Testis (tissue), 3 donors: ENCODE results near the gene C5orf47. TPM values are rescaled to one million over a fixed set of nuclear protein-coding genes. Genes with fewer than 3 reads are reported as not detected.

Source experiments
- DNase-seq: peaks from one replicate; pipeline ENCODE4 v3.0.0-alpha.2; 2019
- H3K27ac ChIP-seq, 2 donors: fragments of 200-600 bp; sonication (generic); one replicate each; pipeline ENCODE4 v1.5.1; 2019
- H3K27me3 ChIP-seq: fragments of 200-600 bp; sonication (generic); one replicate; pipeline ENCODE4 v1.5.1; 2019
- H3K36me3 ChIP-seq: fragments of 200-600 bp; sonication (generic); one replicate; pipeline ENCODE4 v1.5.1; 2017; ENCODE audit warnings: low read depth; ENCODE audit errors: missing control alignments
- H3K4me1 ChIP-seq: fragments of 200-600 bp; sonication (generic); one replicate; pipeline ENCODE4 v1.5.1; 2019
- H3K4me3 ChIP-seq, 2 donors: fragments of 200-600 bp; sonication (generic); one replicate each; pipeline ENCODE4 v1.5.1; 2017 to 2019
- H3K9me3 ChIP-seq: fragments of 200-600 bp; sonication (generic); one replicate; pipeline ENCODE4 v1.5.1; 2017
- POLR2A ChIP-seq: fragments of 450-650 bp; IDR thresholded peaks from one replicate; pipeline ENCODE4 v1.6.1; 2017; ENCODE audit warnings: antibody characterized with exemption, mild to moderate bottlenecking, moderate library complexity
- WGBS, 2 donors: methylation state at CpG; one replicate each; pipeline ENCODE4 v1.1.5; 2018; 5-methylcytosine and 5-hydroxymethylcytosine counted together
- intact Hi-C: fragments of 100-400 bp; cut with DNase I; formaldehyde crosslinking; loops from one replicate; pipeline ENCODE4 v1.15.1; 2023; ENCODE audit warnings: low total_unique reads
- polyA plus RNA-seq: library from polyadenylated mRNA; stranded (reverse); fragments of 350-450 nt; fragmentation: Illumina TruSeq; extraction: RNeasy Lipid Tissue Mini Kit (QIAGEN cat#74804); gene quantifications from one replicate; pipeline ENCODE4 v1.2.3, GENCODE V29; 2014; ENCODE audit warnings: low read depth, low replicate concordance; ENCODE audit not compliant: insufficient read depth
- total RNA-seq, 2 donors: library from RNA; depleted of rRNA; stranded (reverse); fragments of >200 nt; gene quantifications; one replicate each; pipeline ENCODE4 v1.2.3, GENCODE V29; 2016
- TF ChIP-seq, protein P1 (sequence below), 3 experiments: fragments of 450-650 bp in 2 of 3; fragments of 200-600 bp in 1 of 3; sonication (generic) in 1 of 3; IDR thresholded peaks; one replicate each; pipeline ENCODE4 v1.5.1; 2016 to 2019; ENCODE audit warnings: antibody characterized with exemption in 3 of 3, mild to moderate bottlenecking in 2 of 3, moderate library complexity in 1 of 3

C5orf47 gene
- total and polyA plus RNA-seq, 3 donors from 2014 or later: 26.0 to 43.5 (median 29.0) TPM

DNA sequence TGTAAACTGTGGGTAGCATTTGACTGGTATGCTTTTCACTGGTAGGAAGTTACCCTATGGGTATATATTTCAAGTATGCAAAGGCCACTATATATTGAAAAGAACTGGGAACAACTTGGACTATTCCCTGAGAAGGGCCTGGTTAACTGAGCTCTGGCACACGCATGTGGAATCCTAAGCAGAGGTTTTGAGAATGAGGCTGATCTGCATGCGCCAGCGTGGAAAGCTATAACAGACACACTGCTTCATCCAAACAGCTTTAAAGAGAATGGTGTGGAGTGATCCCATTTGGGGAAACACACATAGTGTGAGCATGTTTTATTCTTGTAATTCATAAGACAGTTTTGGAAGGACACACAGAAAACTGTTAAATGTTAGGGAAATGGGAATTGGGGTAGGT lies 64.9 kb downstream of the C5orf47 start:
- no peak for DNase-seq
- TF ChIP-seq, protein P1, sequence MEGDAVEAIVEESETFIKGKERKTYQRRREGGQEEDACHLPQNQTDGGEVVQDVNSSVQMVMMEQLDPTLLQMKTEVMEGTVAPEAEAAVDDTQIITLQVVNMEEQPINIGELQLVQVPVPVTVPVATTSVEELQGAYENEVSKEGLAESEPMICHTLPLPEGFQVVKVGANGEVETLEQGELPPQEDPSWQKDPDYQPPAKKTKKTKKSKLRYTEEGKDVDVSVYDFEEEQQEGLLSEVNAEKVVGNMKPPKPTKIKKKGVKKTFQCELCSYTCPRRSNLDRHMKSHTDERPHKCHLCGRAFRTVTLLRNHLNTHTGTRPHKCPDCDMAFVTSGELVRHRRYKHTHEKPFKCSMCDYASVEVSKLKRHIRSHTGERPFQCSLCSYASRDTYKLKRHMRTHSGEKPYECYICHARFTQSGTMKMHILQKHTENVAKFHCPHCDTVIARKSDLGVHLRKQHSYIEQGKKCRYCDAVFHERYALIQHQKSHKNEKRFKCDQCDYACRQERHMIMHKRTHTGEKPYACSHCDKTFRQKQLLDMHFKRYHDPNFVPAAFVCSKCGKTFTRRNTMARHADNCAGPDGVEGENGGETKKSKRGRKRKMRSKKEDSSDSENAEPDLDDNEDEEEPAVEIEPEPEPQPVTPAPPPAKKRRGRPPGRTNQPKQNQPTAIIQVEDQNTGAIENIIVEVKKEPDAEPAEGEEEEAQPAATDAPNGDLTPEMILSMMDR (IDR thresholded peaks at IDR 0.05): no peak
- no peak for TF ChIP-seq POLR2A
- H3K4me3 ChIP-seq: no peak overlapping the region
- no peak overlapping the region for H3K27ac ChIP-seq
- no peaks in the 10 kb centered on the region for H3K9me3 ChIP-seq
- intact Hi-C loops: no loop called here
- WGBS, 2 donors: 92 to 96% methylated on average over 3 of the region's 3 CpGs
- no peaks in the 10 kb centered on the region for H3K27me3 ChIP-seq
- no peaks in the 10 kb centered on the region for H3K36me3 ChIP-seq
- H3K4me1 ChIP-seq: peaks cover 3% of the 10 kb centered on the region

Other genes with a start within 250 kb of the C5orf47 start
- gene CPEB4, start 100.8 kb upstream of the C5orf47 start, total RNA-seq: 10 to 100 TPM; 52.9 to 64.4 TPM
- gene CPEB4, start 100.8 kb upstream of the C5orf47 start, polyA plus RNA-seq: 29.4 TPM
- gene NSG2, start 56.5 kb downstream of the C5orf47 start, total RNA-seq: 10 to 100 TPM in 1 of 2 donors, 1 to 10 TPM in 1; 7.2 to 11.3 TPM
- gene NSG2, start 56.5 kb downstream of the C5orf47 start, polyA plus RNA-seq: 8.4 TPM